Neural progenitor cell (in vitro differentiated cells): ENCODE data around the gene ATR. TPM values are rescaled to one million over a fixed set of nuclear protein-coding genes. Genes with fewer than 3 reads are reported as not detected.

ENCODE experiments used
- DNase-seq: peaks from one replicate; pipeline ENCODE4 v3.0.0-alpha.2; 2016; ENCODE audit warnings: low spot score
- H2AFZ ChIP-seq: fragments of 200-600 bp; sonication (generic); replicated peaks from 2 replicates; pipeline ENCODE4 v1.6.1; 2016; ENCODE audit warnings: antibody characterized with exemption
- H3F3A ChIP-seq: fragments of 200-600 bp; sonication (generic); 2 replicates; pipeline ENCODE4 v1.6.1; 2016; ENCODE audit warnings: antibody characterized with exemption, low read depth
- H3K27ac ChIP-seq: fragments of 200-600 bp; sonication (generic); 2 replicates; pipeline ENCODE4 v1.5.1; 2016; ENCODE audit warnings: mild to moderate bottlenecking
- H3K27me3 ChIP-seq: fragments of 200-600 bp; sonication (generic); 2 replicates; pipeline ENCODE4 v1.6.1; 2016; ENCODE audit warnings: mild to moderate bottlenecking, moderate library complexity
- H3K36me3 ChIP-seq: fragments of 200-600 bp; sonication (generic); 2 replicates; pipeline ENCODE4 v1.5.1; 2016
- H3K4me1 ChIP-seq: fragments of 200-600 bp; sonication (generic); 2 replicates; pipeline ENCODE4 v1.6.1; 2016; ENCODE audit warnings: mixed run types
- H3K4me2 ChIP-seq: fragments of 200-600 bp; sonication (generic); 2 replicates; pipeline ENCODE4 v1.6.1; 2016
- H3K4me3 ChIP-seq: fragments of 200-600 bp; sonication (generic); 2 replicates; pipeline ENCODE4 v1.5.1; 2016
- H3K79me2 ChIP-seq: fragments of 200-600 bp; sonication (generic); 2 replicates; pipeline ENCODE4 v1.6.1; 2016; ENCODE audit warnings: low read depth
- H3K9ac ChIP-seq: fragments of 200-600 bp; sonication (generic); 2 replicates; pipeline ENCODE4 v1.6.1; 2016
- H3K9me3 ChIP-seq: fragments of 200-600 bp; sonication (generic); 2 replicates; pipeline ENCODE4 v1.5.1; 2016; ENCODE audit warnings: low read depth
- H4K20me1 ChIP-seq: fragments of 200-600 bp; sonication (generic); 2 replicates; pipeline ENCODE4 v1.6.1; 2016; ENCODE audit warnings: low read depth
- H3K27ac Mint-ChIP-seq: 3 replicates; pipeline ENCODE4 v1.8.0; 2021; ENCODE audit warnings: mixed read lengths
- H3K27me3 Mint-ChIP-seq: 2 replicates; pipeline ENCODE4 v1.8.0; 2022; ENCODE audit warnings: low read depth, mild to moderate bottlenecking, inconsistent platforms, moderate library complexity, mixed read lengths; ENCODE audit not compliant: insufficient read depth
- H3K36me3 Mint-ChIP-seq: 3 replicates; pipeline ENCODE4 v1.8.0; 2021; ENCODE audit warnings: mixed read lengths
- H3K4me1 Mint-ChIP-seq: 3 replicates; pipeline ENCODE4 v1.8.0; 2021; ENCODE audit warnings: mixed read lengths
- H3K4me3 Mint-ChIP-seq: 3 replicates; pipeline ENCODE4 v1.8.0; 2021; ENCODE audit warnings: mild to moderate bottlenecking, moderate library complexity, mixed read lengths
- H3K9me3 Mint-ChIP-seq: 3 replicates; pipeline ENCODE4 v1.8.0; 2020; ENCODE audit warnings: mixed read lengths
- EZH2 ChIP-seq: fragments of 200-600 bp; sonication (generic); IDR thresholded peaks from 2 replicates; pipeline ENCODE4 v1.6.1; 2017; ENCODE audit warnings: antibody characterized with exemption, mild to moderate bottlenecking, moderate library complexity
- EZH2phosphoT487 ChIP-seq: fragments of 200-600 bp; sonication (generic); IDR thresholded peaks from 2 replicates; pipeline ENCODE4 v1.6.1; 2017; ENCODE audit warnings: antibody characterized with exemption
- total RNA-seq: library from RNA; depleted of rRNA; stranded (reverse); fragments of >200 nt; gene quantifications from 2 replicates; pipeline ENCODE4 v1.2.3, GENCODE V29; 2015; ENCODE audit warnings: low replicate concordance
- TF ChIP-seq, protein P1 (sequence below): fragments of 200-600 bp; sonication (generic); IDR thresholded peaks from 2 replicates; pipeline ENCODE4 v1.5.1; 2017; ENCODE audit warnings: antibody characterized with exemption, mild to moderate bottlenecking

Gene ATR
- total RNA-seq: 21.9 and 48.4 TPM in 2 replicates

DNA sequence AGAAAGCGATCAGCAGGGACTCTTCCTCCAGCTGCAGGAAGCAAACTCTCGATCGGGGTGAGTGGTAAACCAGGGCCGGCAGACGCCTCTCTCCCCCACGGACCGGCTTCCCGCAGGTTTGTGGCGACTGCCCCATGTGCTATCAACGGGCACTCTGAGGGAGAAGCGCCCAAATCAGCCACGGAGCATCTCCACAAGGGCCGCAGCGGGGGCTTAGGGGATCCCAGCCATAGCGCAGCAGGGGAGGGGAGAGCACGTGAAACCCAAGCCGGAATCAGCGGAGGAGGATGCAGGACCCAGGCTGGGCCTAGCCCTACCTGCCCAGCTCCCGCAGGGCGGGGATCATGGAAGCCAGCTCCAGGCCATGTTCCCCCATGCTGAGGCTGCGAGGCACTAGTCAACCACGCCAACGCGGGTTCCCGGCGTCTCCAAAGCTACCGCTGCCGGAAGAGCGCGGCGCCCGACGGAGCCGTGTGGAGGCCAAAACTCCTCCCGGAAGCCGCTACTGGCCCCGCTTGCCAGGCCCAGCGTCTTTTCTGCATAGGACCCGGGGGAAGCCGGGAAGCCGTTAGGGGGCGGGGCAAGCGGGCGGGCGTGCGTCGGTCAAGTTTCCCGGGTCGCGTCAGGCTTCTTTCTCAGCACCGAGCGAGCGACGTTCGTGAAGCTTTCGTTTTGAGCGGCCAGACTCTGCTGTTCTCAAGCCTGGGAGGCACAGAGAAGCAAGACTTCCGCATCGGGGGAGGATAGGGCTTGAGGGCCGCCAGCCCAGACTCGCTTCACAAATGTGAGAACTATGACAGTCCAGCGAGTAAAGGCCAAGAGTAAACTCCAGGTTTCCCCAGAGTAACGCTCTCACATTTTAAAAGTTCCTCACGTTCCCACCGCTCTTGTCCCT lies at the start of gene ATR:
Gene ATR, minus strand, starts transcription at position 405 of the 895 bp plus-strand sequence. Its CDS starts 29 bp downstream, at position 376.
- Histone ChIP-seq H3K4me3 (peak within 1 kb of the TSS; percentile 85), H3K4me2 (peak within 1 kb of the TSS; percentile 97), H3K9me3 (no peaks in the 10 kb centered on the region), H3F3A (peaks cover 8% of the 10 kb centered on the region), H3K36me3 (no peaks in the 10 kb centered on the region), H3K27me3 (peaks cover 6% of the 10 kb centered on the region), H3K27ac (no peak within 1 kb of the TSS), H3K9ac (peak within 1 kb of the TSS; percentile 54), H3K79me2 (peaks cover 33% of the 10 kb centered on the region), H4K20me1 (no peaks in the 10 kb centered on the region), H3K4me1 (no peaks in the 10 kb centered on the region), H2AFZ (peak within 1 kb of the TSS; percentile 83)
- TF ChIP-seq, protein P1, sequence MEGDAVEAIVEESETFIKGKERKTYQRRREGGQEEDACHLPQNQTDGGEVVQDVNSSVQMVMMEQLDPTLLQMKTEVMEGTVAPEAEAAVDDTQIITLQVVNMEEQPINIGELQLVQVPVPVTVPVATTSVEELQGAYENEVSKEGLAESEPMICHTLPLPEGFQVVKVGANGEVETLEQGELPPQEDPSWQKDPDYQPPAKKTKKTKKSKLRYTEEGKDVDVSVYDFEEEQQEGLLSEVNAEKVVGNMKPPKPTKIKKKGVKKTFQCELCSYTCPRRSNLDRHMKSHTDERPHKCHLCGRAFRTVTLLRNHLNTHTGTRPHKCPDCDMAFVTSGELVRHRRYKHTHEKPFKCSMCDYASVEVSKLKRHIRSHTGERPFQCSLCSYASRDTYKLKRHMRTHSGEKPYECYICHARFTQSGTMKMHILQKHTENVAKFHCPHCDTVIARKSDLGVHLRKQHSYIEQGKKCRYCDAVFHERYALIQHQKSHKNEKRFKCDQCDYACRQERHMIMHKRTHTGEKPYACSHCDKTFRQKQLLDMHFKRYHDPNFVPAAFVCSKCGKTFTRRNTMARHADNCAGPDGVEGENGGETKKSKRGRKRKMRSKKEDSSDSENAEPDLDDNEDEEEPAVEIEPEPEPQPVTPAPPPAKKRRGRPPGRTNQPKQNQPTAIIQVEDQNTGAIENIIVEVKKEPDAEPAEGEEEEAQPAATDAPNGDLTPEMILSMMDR: no peak
- TF ChIP-seq EZH2phosphoT487: no peak
- no peak for TF ChIP-seq EZH2
- H3K4me1 Mint-ChIP-seq: peaks cover 20% of the 10 kb centered on the region
- DNase-seq: peak; percentile 95
- H3K36me3 Mint-ChIP-seq: no peaks in the 10 kb centered on the region
- H3K4me3 Mint-ChIP-seq: peak within 1 kb of the TSS; percentile 98
- H3K9me3 Mint-ChIP-seq: no peaks in the 10 kb centered on the region
- H3K27ac Mint-ChIP-seq: peak within 1 kb of the TSS; percentile 95
- no peaks in the 10 kb centered on the region for H3K27me3 Mint-ChIP-seq

DNA sequence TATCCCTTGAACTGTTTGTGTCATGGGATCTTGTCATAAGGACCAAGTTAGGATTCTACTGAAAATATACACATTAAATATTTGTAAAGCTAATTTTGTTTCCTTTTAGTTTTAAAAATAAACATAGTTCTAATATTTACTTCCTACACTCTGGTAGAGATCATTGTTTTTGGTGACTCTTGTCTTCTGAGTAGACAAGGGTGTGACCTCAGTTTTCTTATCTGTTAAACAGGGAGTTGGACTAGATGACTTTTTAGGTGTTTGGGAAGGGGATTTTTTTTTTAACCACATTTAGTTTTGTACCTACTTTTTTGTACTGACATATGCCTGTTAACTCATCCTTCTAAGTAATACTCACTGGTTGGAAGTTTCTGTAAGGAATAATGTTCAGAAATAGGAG lies 48.4 kb upstream of the ATR start:
- no peaks in the 10 kb centered on the region for H3F3A ChIP-seq
- Mint-ChIP-seq H3K9me3 (no peaks in the 10 kb centered on the region), H3K27me3 (peaks cover 3% of the 10 kb centered on the region), H3K4me1 (peaks cover 2% of the 10 kb centered on the region), H3K36me3 (no peaks in the 10 kb centered on the region), H3K27ac (no peak overlapping the region), H3K4me3 (no peak overlapping the region)
- no peak overlapping the region for H3K4me2 ChIP-seq
- no peaks in the 10 kb centered on the region for H3K27me3 ChIP-seq
- H3K27ac ChIP-seq: no peak overlapping the region
- no peak overlapping the region for H3K9ac ChIP-seq
- H3K9me3 ChIP-seq: no peaks in the 10 kb centered on the region
- TF ChIP-seq, protein P1: no peak
- no peak for TF ChIP-seq EZH2phosphoT487
- TF ChIP-seq EZH2: no peak
- no peaks in the 10 kb centered on the region for H3K36me3 ChIP-seq
- no peak overlapping the region for H3K4me3 ChIP-seq
- no peaks in the 10 kb centered on the region for H3K79me2 ChIP-seq
- H4K20me1 ChIP-seq: no peaks in the 10 kb centered on the region
- peaks cover 13% of the 10 kb centered on the region for H3K4me1 ChIP-seq
- no peak overlapping the region for H2AFZ ChIP-seq
- DNase-seq: no peak

DNA sequence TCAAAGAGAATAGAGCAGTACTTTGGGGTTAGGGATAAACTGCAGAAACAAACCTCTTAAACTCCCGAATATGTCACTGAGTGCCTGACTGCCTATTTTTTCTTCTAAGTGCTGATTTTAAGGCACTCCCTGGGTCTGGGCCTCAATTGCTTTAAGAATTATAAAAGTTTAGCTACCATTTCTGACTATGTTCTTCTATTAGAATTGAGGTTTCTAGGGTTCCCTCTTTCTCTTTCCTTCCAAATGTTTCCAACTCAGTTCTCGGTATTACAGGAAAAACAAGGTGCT lies 46.6 kb upstream of the ATR start:
- Histone ChIP-seq H3K27ac (no peak overlapping the region), H3K36me3 (no peaks in the 10 kb centered on the region), H3K9me3 (no peaks in the 10 kb centered on the region), H3K79me2 (no peaks in the 10 kb centered on the region), H3K4me1 (peaks cover 13% of the 10 kb centered on the region), H4K20me1 (no peaks in the 10 kb centered on the region), H3F3A (no peaks in the 10 kb centered on the region), H2AFZ (no peak overlapping the region), H3K27me3 (no peaks in the 10 kb centered on the region), H3K4me3 (no peak overlapping the region), H3K9ac (no peak overlapping the region), H3K4me2 (no peak overlapping the region)
- Mint-ChIP-seq H3K9me3 (no peaks in the 10 kb centered on the region), H3K36me3 (no peaks in the 10 kb centered on the region), H3K27ac (no peak overlapping the region), H3K27me3 (peaks cover 3% of the 10 kb centered on the region), H3K4me3 (no peak overlapping the region), H3K4me1 (peaks cover 2% of the 10 kb centered on the region)
- TF ChIP-seq EZH2phosphoT487 (no peak), EZH2 (no peak)
- TF ChIP-seq, protein P1: no peak
- no peak for DNase-seq
